ENCODE measurements around the gene NUTM2G. TPM values are rescaled to one million over a fixed set of nuclear protein-coding genes. Genes with fewer than 3 reads are reported as not detected.
A peak's percentile ranks its signal among the peaks of the same experiment; 100 is the strongest.
"Not testable (repeated sequence)": the region's sequence is repeated elsewhere in the genome, so short reads cannot be mapped to it uniquely, and the experiment has no call there.

The NUTM2G gene
- total RNA-seq, 1 donor from 2014 or later = 0.10 TPM

DNA sequence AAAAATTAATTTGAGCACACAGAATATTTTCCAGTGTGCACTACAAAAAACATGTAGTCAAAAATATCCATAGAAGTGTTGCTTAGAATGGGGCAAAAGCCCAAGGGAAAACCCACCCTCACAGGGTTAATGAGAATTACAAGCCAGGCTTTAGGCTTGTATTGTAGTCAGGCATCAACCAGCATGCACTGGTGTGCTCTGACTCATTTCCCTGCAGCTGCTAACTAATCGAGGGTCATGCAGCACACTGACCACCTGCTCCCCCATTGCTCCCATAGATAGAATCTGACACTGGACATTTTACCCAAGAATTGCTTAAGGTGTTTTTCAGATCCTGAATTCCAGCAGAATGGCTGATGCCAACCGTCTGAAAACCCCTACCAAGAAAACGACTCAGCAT is 20.2 kb upstream of the NUTM2G start:
- H3K36me3 Mint-ChIP-seq (ENCODE audit: low read depth); H3K27me3 Mint-ChIP-seq (ENCODE audit: low read depth); H3K4me3 Mint-ChIP-seq (ENCODE audit: unreplicated experiment); DNase-seq (ENCODE audit: low spot score); H3K27ac Mint-ChIP-seq (ENCODE audit: unreplicated experiment); H3K4me1 Mint-ChIP-seq (ENCODE audit: low read depth); H3K9me3 Mint-ChIP-seq (ENCODE audit: low read depth): not testable (repeated sequence)

- not testable (repeated sequence) for H3K4me3 Mint-ChIP-seq (ENCODE audit: unreplicated experiment); H3K4me1 Mint-ChIP-seq (ENCODE audit: low read depth); H3K36me3 Mint-ChIP-seq (ENCODE audit: low read depth); H3K27me3 Mint-ChIP-seq (ENCODE audit: low read depth); H3K27ac Mint-ChIP-seq (ENCODE audit: unreplicated experiment); DNase-seq (ENCODE audit: low spot score); H3K9me3 Mint-ChIP-seq (ENCODE audit: low read depth)
These were observed 13.1 kb upstream of the NUTM2G start for GRCh38 chr9:96915539-96915938.

GRCh38 chr9:96916531-96916930 is 12.1 kb upstream of the NUTM2G start:
- not testable (repeated sequence) for H3K4me3 Mint-ChIP-seq (ENCODE audit: unreplicated experiment); H3K36me3 Mint-ChIP-seq (ENCODE audit: low read depth); H3K27me3 Mint-ChIP-seq (ENCODE audit: low read depth); H3K27ac Mint-ChIP-seq (ENCODE audit: unreplicated experiment); H3K9me3 Mint-ChIP-seq (ENCODE audit: low read depth); DNase-seq (ENCODE audit: low spot score); H3K4me1 Mint-ChIP-seq (ENCODE audit: low read depth)

GRCh38 chr9:96918550-96918949 is 10.1 kb upstream of the NUTM2G start:
- not testable (repeated sequence) for H3K9me3 Mint-ChIP-seq (ENCODE audit: low read depth); H3K27ac Mint-ChIP-seq (ENCODE audit: unreplicated experiment); H3K4me3 Mint-ChIP-seq (ENCODE audit: unreplicated experiment)

DNA sequence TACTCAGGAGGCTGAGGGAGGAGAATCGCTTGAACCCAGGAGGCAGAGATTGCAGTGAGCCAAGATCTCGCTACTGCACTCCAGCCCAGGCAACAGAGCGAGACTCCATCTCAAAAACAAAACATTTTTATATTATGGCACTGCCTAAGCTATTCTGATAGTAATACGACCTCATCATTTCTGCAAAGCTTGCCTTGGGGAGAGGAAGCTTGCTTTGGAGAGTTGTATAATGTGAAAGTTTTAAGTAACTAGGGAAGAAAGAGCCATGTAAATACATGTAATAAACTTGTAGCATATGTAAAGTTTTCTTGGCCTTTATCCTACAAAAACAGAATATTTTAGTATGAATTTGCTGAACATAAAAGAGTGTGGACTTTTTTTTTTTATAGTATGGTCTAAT is 7.8 kb upstream of the NUTM2G start:
- not testable (repeated sequence) for H3K27me3 Mint-ChIP-seq (ENCODE audit: low read depth); H3K36me3 Mint-ChIP-seq (ENCODE audit: low read depth); DNase-seq (ENCODE audit: low spot score); H3K4me1 Mint-ChIP-seq (ENCODE audit: low read depth); H3K27ac Mint-ChIP-seq (ENCODE audit: unreplicated experiment); H3K4me3 Mint-ChIP-seq (ENCODE audit: unreplicated experiment); H3K9me3 Mint-ChIP-seq (ENCODE audit: low read depth)

More at GRCh38 chr9:96918550-96918949, 10.1 kb upstream of the NUTM2G start:
- DNase-seq (ENCODE audit: low spot score); H3K36me3 Mint-ChIP-seq (ENCODE audit: low read depth); H3K4me1 Mint-ChIP-seq (ENCODE audit: low read depth); H3K27me3 Mint-ChIP-seq (ENCODE audit: low read depth): not testable (repeated sequence)

DNA sequence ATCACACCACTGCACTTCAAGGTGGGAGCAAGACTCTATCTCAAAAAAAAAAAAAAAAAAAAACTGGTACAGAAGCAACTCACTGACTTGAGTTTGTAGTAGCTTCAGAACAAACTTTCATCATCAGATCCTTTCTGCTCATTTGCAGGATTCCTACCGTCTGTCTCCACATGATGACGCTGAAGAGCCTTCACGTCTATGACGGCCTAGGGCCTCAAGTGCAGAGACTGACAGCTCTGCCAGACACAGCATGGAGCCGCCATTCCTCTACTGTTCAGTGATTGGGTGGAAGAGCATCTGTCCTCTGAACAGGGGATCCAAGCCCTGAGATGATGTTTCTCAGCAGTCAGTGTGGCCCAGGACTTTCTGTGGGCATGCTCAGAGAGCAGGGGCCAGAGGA is 3.1 kb upstream of the NUTM2G start:
- not testable (repeated sequence) for H3K4me1 Mint-ChIP-seq (ENCODE audit: low read depth); H3K36me3 Mint-ChIP-seq (ENCODE audit: low read depth); H3K9me3 Mint-ChIP-seq (ENCODE audit: low read depth); H3K4me3 Mint-ChIP-seq (ENCODE audit: unreplicated experiment); H3K27me3 Mint-ChIP-seq (ENCODE audit: low read depth); DNase-seq (ENCODE audit: low spot score); H3K27ac Mint-ChIP-seq (ENCODE audit: unreplicated experiment)

DNA sequence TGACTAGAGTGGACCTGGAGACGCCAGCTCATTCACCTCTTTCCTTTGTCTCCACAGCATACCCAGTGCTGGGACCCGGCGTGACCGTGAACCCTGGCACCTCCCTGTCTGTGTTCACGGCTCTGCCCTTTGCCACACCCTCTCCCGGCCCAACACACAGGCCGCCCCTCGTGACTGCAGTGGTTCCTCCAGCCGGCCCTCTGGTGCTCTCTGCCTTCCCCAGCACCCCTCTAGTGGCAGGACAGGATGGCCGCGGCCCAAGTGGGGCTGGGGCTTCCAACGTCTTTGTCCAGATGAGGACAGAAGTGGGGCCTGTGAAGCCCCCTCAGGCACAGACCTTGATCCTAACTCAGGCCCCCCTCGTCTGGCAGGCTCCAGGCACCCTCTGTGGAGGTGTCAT is 3.0 kb downstream of the NUTM2G start:
- not testable (repeated sequence) for H3K27ac Mint-ChIP-seq (ENCODE audit: unreplicated experiment); H3K36me3 Mint-ChIP-seq (ENCODE audit: low read depth); H3K4me3 Mint-ChIP-seq (ENCODE audit: unreplicated experiment); H3K9me3 Mint-ChIP-seq (ENCODE audit: low read depth); DNase-seq (ENCODE audit: low spot score); H3K4me1 Mint-ChIP-seq (ENCODE audit: low read depth); H3K27me3 Mint-ChIP-seq (ENCODE audit: low read depth)

GRCh38 chr9:96934097-96934496 is 5.5 kb downstream of the NUTM2G start:
- H3K4me3 Mint-ChIP-seq (ENCODE audit: unreplicated experiment); H3K36me3 Mint-ChIP-seq (ENCODE audit: low read depth); H3K4me1 Mint-ChIP-seq (ENCODE audit: low read depth); H3K27me3 Mint-ChIP-seq (ENCODE audit: low read depth); DNase-seq (ENCODE audit: low spot score); H3K9me3 Mint-ChIP-seq (ENCODE audit: low read depth); H3K27ac Mint-ChIP-seq (ENCODE audit: unreplicated experiment): not testable (repeated sequence)

DNA sequence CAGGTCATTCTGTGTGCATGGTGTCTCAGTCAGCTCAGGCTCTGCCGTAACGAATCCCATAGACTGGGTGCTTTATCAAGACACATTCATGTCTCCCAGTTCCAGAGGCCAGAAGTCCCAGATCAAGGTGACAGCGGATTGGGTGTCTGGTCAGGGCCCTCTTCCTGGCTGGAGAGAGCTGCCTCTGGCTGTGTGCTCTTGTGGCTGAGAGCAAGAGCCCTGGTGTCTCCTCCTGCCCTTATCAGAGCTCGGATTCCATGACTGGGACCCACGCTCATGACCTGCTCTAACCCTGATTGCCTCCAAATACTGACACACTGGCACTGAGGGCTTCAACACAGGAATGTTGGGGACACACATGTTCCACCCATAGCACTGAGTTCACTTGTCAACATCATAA is 6.1 kb downstream of the NUTM2G start:
- not testable (repeated sequence) for DNase-seq (ENCODE audit: low spot score); H3K27me3 Mint-ChIP-seq (ENCODE audit: low read depth); H3K36me3 Mint-ChIP-seq (ENCODE audit: low read depth); H3K27ac Mint-ChIP-seq (ENCODE audit: unreplicated experiment); H3K9me3 Mint-ChIP-seq (ENCODE audit: low read depth); H3K4me3 Mint-ChIP-seq (ENCODE audit: unreplicated experiment); H3K4me1 Mint-ChIP-seq (ENCODE audit: low read depth)

DNA sequence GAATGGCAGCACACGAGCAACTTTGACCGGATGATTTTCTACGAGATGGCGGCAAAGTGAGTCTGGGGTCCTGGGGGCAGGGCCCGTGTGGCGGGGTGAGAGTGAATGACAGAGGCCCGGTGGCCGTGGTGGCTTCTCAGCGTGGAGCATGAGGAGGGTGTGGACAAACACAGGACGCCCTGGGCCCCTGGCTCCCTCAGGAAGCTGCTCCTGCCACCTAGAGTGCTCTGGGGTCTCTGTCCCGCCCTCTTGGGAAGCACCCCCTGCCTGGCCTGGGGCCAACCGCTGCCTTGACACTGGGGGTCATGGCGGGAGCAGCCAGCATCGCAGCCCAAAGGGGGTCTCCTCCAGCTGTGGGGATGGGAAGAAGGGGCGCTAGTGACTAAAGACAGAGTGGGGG is 6.8 kb downstream of the NUTM2G start:
- not testable (repeated sequence) for H3K4me1 Mint-ChIP-seq (ENCODE audit: low read depth); H3K27ac Mint-ChIP-seq (ENCODE audit: unreplicated experiment); H3K36me3 Mint-ChIP-seq (ENCODE audit: low read depth); H3K27me3 Mint-ChIP-seq (ENCODE audit: low read depth); H3K4me3 Mint-ChIP-seq (ENCODE audit: unreplicated experiment); H3K9me3 Mint-ChIP-seq (ENCODE audit: low read depth)
- peak; percentile 92 for DNase-seq (ENCODE audit: low spot score)

DNA sequence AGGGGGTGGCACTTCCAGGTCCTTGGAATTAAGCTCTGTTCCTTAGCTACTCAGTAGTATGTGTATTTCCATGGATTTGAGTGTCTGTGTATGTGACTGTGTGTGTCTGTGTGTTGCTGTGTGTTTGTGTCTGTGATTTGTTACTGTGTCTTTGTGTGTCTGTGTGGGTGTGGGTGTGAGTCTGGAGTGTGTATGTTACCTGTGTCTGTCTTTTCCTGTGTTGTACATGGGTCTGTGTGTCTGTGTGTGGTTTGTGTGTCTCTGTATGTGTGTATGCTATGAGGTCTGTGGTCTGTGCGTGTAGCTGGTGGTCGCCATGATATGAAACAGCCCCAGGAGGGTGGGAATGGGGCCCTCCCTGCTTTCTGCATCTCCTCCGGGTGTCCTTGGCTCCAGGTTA is 8.8 kb downstream of the NUTM2G start:
- H3K4me3 Mint-ChIP-seq (ENCODE audit: unreplicated experiment); H3K9me3 Mint-ChIP-seq (ENCODE audit: low read depth); DNase-seq (ENCODE audit: low spot score); H3K27me3 Mint-ChIP-seq (ENCODE audit: low read depth); H3K4me1 Mint-ChIP-seq (ENCODE audit: low read depth); H3K36me3 Mint-ChIP-seq (ENCODE audit: low read depth); H3K27ac Mint-ChIP-seq (ENCODE audit: unreplicated experiment): not testable (repeated sequence)

GRCh38 chr9:96938957-96939665 is 10.5 kb downstream of the NUTM2G start:
- not testable (repeated sequence) for H3K36me3 Mint-ChIP-seq (ENCODE audit: low read depth); H3K4me3 Mint-ChIP-seq (ENCODE audit: unreplicated experiment); H3K9me3 Mint-ChIP-seq (ENCODE audit: low read depth); H3K4me1 Mint-ChIP-seq (ENCODE audit: low read depth); H3K27ac Mint-ChIP-seq (ENCODE audit: unreplicated experiment); DNase-seq (ENCODE audit: low spot score); H3K27me3 Mint-ChIP-seq (ENCODE audit: low read depth)

GRCh38 chr9:96940982-96941381 is 12.3 kb downstream of the NUTM2G start:
- not testable (repeated sequence) for DNase-seq (ENCODE audit: low spot score); H3K9me3 Mint-ChIP-seq (ENCODE audit: low read depth)

More at GRCh38 chr9:96940982-96941381, 12.3 kb downstream of the NUTM2G start:
- H3K4me3 Mint-ChIP-seq (ENCODE audit: unreplicated experiment); H3K27me3 Mint-ChIP-seq (ENCODE audit: low read depth); H3K27ac Mint-ChIP-seq (ENCODE audit: unreplicated experiment); H3K4me1 Mint-ChIP-seq (ENCODE audit: low read depth); H3K36me3 Mint-ChIP-seq (ENCODE audit: low read depth): not testable (repeated sequence)
